Activated naive CD8-positive, alpha-beta T cell treated with anti-CD3 and anti-CD28 coated beads, Interleukin-2, amount 10 ng/mL, durations not matched to agents 7 days and 5 days (primary cell): ENCODE results near the gene ECE2. TPM values are rescaled to one million over a fixed set of nuclear protein-coding genes. Genes with fewer than 3 reads are reported as not detected.
"Not testable (repeated sequence)": the region's sequence is repeated elsewhere in the genome, so short reads cannot be mapped to it uniquely, and the experiment has no call there.

Source experiments
- ATAC-seq: fragments of 150-1000 bp; cut with Tn5 transposase; one replicate; pipeline ENCODE4 v1.10.0; 2021; ENCODE audit warnings: low read depth, moderate library complexity
- POLR2A ChIA-PET: fragments of 350-600 bp; sonication (Branson Sonifier 250); formaldehyde crosslinking; loops from one replicate; lab custom pipeline; 2021; ENCODE audit warnings: antibody characterized with exemption; lab: Charles Lee
- DNase-seq: peaks from one replicate; pipeline ENCODE4 v3.0.0; 2021
- H3K27ac Mint-ChIP-seq: one replicate; pipeline ENCODE4 v1.8.0; 2022; ENCODE audit warnings: mild to moderate bottlenecking, mixed read lengths
- H3K27me3 Mint-ChIP-seq: one replicate; pipeline ENCODE4 v1.8.0; 2022; ENCODE audit warnings: mild to moderate bottlenecking, moderate library complexity, mixed read lengths
- H3K36me3 Mint-ChIP-seq: one replicate; pipeline ENCODE4 v1.8.0; 2021; ENCODE audit warnings: mild to moderate bottlenecking, mixed read lengths
- H3K4me1 Mint-ChIP-seq: one replicate; pipeline ENCODE4 v1.8.0; 2021; ENCODE audit warnings: mixed read lengths
- H3K4me3 Mint-ChIP-seq: one replicate; pipeline ENCODE4 v1.8.0; 2022; ENCODE audit warnings: mild to moderate bottlenecking, moderate library complexity, mixed read lengths
- H3K9me3 Mint-ChIP-seq: one replicate; pipeline ENCODE4 v1.8.0; 2021; ENCODE audit warnings: mixed read lengths
- total RNA-seq, 2 experiments: library from RNA; stranded (reverse); gene quantifications; one replicate each; pipeline ENCODE4 v1.2.3, GENCODE V29; 2021

ECE2 gene
- total RNA-seq, 2 experiments from 2014 or later = not detected

GRCh38 chr3:184333700-184334099 is 57.9 kb downstream of the ECE2 start:
- POLR2A ChIA-PET = no interaction called here
- H3K4me3 Mint-ChIP-seq = no peak overlapping the region
- ATAC-seq (no peak), DNase-seq (no peak)
- H3K9me3 Mint-ChIP-seq = no peaks in the 10 kb centered on the region
- no peaks in the 10 kb centered on the region for H3K27me3 Mint-ChIP-seq
- peak overlapping the region; percentile 78 for H3K27ac Mint-ChIP-seq
- peaks cover 31% of the 10 kb centered on the region for H3K36me3 Mint-ChIP-seq
- peaks cover 46% of the 10 kb centered on the region for H3K4me1 Mint-ChIP-seq

- peaks cover 44% of the 10 kb centered on the region for H3K4me1 Mint-ChIP-seq
- DNase-seq = no peak
- no peaks in the 10 kb centered on the region for H3K27me3 Mint-ChIP-seq
- H3K27ac Mint-ChIP-seq = peak overlapping the region; percentile 78
- POLR2A ChIA-PET = interaction anchor here (1.3 kb wide), 1 partner anchor 19 kb away, joined by 4 read pairs; no protein-coding TSS in a partner anchor
- ATAC-seq = peak; percentile 43
- no peaks in the 10 kb centered on the region for H3K9me3 Mint-ChIP-seq
- H3K4me3 Mint-ChIP-seq = no peak overlapping the region
- peaks cover 23% of the 10 kb centered on the region for H3K36me3 Mint-ChIP-seq
These were observed 58.8 kb downstream of the ECE2 start for GRCh38 chr3:184334470-184335158.

GRCh38 chr3:184335291-184335660 is 59.5 kb downstream of the ECE2 start:
- Mint-ChIP-seq H3K9me3 (no peaks in the 10 kb centered on the region), H3K27ac (peak overlapping the region; percentile 84), H3K4me3 (peak overlapping the region; percentile 84), H3K27me3 (no peaks in the 10 kb centered on the region), H3K36me3 (peaks cover 19% of the 10 kb centered on the region), H3K4me1 (peaks cover 44% of the 10 kb centered on the region)
- DNase-seq = no peak
- POLR2A ChIA-PET = interaction anchor here (0.9 to 1.3 kb wide), 2 partner anchors 11 to 20 kb away, joined by 3 to 4 read pairs; no protein-coding TSS in a partner anchor
- no peak for ATAC-seq

GRCh38 chr3:184335661-184336546 is 60.1 kb downstream of the ECE2 start:
- Mint-ChIP-seq H3K9me3 (no peaks in the 10 kb centered on the region), H3K27ac (peak overlapping the region; percentile 86), H3K4me3 (peak overlapping the region; percentile 84), H3K36me3 (peaks cover 17% of the 10 kb centered on the region), H3K4me1 (peaks cover 47% of the 10 kb centered on the region), H3K27me3 (no peaks in the 10 kb centered on the region)
- ATAC-seq (peak; percentile 65), DNase-seq (peak; percentile 95)
- POLR2A ChIA-PET = interaction anchor here (0.9 to 1.3 kb wide), 2 partner anchors 12 to 20 kb away, joined by 3 to 4 read pairs; no protein-coding TSS in a partner anchor

GRCh38 chr3:184336547-184337398 is 61.0 kb downstream of the ECE2 start:
- Mint-ChIP-seq H3K4me3 (peak overlapping the region; percentile 84), H3K4me1 (peaks cover 45% of the 10 kb centered on the region), H3K9me3 (no peaks in the 10 kb centered on the region), H3K36me3 (peaks cover 13% of the 10 kb centered on the region), H3K27me3 (no peaks in the 10 kb centered on the region), H3K27ac (peak overlapping the region; percentile 86)
- no peak for ATAC-seq
- DNase-seq = no peak
- POLR2A ChIA-PET = interaction anchor here (1.3 kb wide), 1 partner anchor 22 kb away, joined by 3 read pairs; no protein-coding TSS in a partner anchor

GRCh38 chr3:184337399-184337714 is 61.5 kb downstream of the ECE2 start, which contains the start of gene FAM131A:
Gene FAM131A (plus strand): TSS chr3:184337600. CDS start chr3:184337631, 31 bp downstream.
- POLR2A ChIA-PET = interaction anchor here (1.3 kb wide), 1 partner anchor 22 kb away, joined by 3 read pairs; no protein-coding TSS in a partner anchor
- peaks cover 12% of the 10 kb centered on the region for H3K36me3 Mint-ChIP-seq
- no peak for DNase-seq
- peak within 1 kb of the TSS; percentile 86 for H3K27ac Mint-ChIP-seq
- H3K27me3 Mint-ChIP-seq = no peaks in the 10 kb centered on the region
- peaks cover 41% of the 10 kb centered on the region for H3K4me1 Mint-ChIP-seq
- peak within 1 kb of the TSS; percentile 84 for H3K4me3 Mint-ChIP-seq
- ATAC-seq = no peak
- H3K9me3 Mint-ChIP-seq = no peaks in the 10 kb centered on the region

GRCh38 chr3:184337981-184338380 is 62.2 kb downstream of the ECE2 start:
- ATAC-seq (no peak), DNase-seq (no peak)
- H3K27me3 Mint-ChIP-seq = no peaks in the 10 kb centered on the region
- peak overlapping the region; percentile 44 for H3K27ac Mint-ChIP-seq
- H3K4me1 Mint-ChIP-seq = peaks cover 35% of the 10 kb centered on the region
- POLR2A ChIA-PET = interaction anchor here (1.3 kb wide), 1 partner anchor 23 kb away, joined by 3 read pairs; no protein-coding TSS in a partner anchor
- H3K9me3 Mint-ChIP-seq = no peaks in the 10 kb centered on the region
- peaks cover 6% of the 10 kb centered on the region for H3K36me3 Mint-ChIP-seq
- H3K4me3 Mint-ChIP-seq = no peak overlapping the region

- peaks cover 30% of the 10 kb centered on the region for H3K4me1 Mint-ChIP-seq
- no peak overlapping the region for H3K4me3 Mint-ChIP-seq
- peaks cover 4% of the 10 kb centered on the region for H3K36me3 Mint-ChIP-seq
- no peak for ATAC-seq
- DNase-seq = no peak
- H3K27ac Mint-ChIP-seq = no peak overlapping the region
- H3K9me3 Mint-ChIP-seq = no peaks in the 10 kb centered on the region
- POLR2A ChIA-PET = no interaction called here
- H3K27me3 Mint-ChIP-seq = no peaks in the 10 kb centered on the region
These were observed 62.7 kb downstream of the ECE2 start for GRCh38 chr3:184338511-184338945.

- no peak overlapping the region for H3K4me3 Mint-ChIP-seq
- POLR2A ChIA-PET = no interaction called here
- ATAC-seq = no peak
- no peak overlapping the region for H3K27ac Mint-ChIP-seq
- H3K36me3 Mint-ChIP-seq = peaks cover 4% of the 10 kb centered on the region
- no peaks in the 10 kb centered on the region for H3K27me3 Mint-ChIP-seq
- no peaks in the 10 kb centered on the region for H3K9me3 Mint-ChIP-seq
- DNase-seq = no peak
- H3K4me1 Mint-ChIP-seq = peaks cover 26% of the 10 kb centered on the region
These were observed 63.2 kb downstream of the ECE2 start for GRCh38 chr3:184339001-184339400.

GRCh38 chr3:184339451-184340135 is 63.8 kb downstream of the ECE2 start:
- peaks cover 21% of the 10 kb centered on the region for H3K4me1 Mint-ChIP-seq
- H3K27me3 Mint-ChIP-seq, ATAC-seq, H3K4me3 Mint-ChIP-seq, POLR2A ChIA-PET, DNase-seq, H3K9me3 Mint-ChIP-seq, H3K36me3 Mint-ChIP-seq, H3K27ac Mint-ChIP-seq: not testable (repeated sequence)

GRCh38 chr3:184341925-184342324 is 66.1 kb downstream of the ECE2 start:
- H3K4me1 Mint-ChIP-seq = peaks cover 9% of the 10 kb centered on the region
- no peaks in the 10 kb centered on the region for H3K9me3 Mint-ChIP-seq
- POLR2A ChIA-PET = no interaction called here
- ATAC-seq = no peak
- no peak for DNase-seq
- no peak overlapping the region for H3K4me3 Mint-ChIP-seq
- H3K27me3 Mint-ChIP-seq = no peaks in the 10 kb centered on the region
- no peak overlapping the region for H3K27ac Mint-ChIP-seq
- H3K36me3 Mint-ChIP-seq = no peaks in the 10 kb centered on the region
